Hair follicular keratinocyte (primary cell): ENCODE data around the gene ENGASE. TPM values are rescaled to one million over a fixed set of nuclear protein-coding genes. Genes with fewer than 3 reads are reported as not detected.

Experiments
- total RNA-seq: library from RNA; depleted of rRNA; stranded (reverse); fragments of >200 nt; gene quantifications from 2 replicates; pipeline ENCODE4 v1.2.3, GENCODE V29; 2015

The ENGASE gene, protein sequence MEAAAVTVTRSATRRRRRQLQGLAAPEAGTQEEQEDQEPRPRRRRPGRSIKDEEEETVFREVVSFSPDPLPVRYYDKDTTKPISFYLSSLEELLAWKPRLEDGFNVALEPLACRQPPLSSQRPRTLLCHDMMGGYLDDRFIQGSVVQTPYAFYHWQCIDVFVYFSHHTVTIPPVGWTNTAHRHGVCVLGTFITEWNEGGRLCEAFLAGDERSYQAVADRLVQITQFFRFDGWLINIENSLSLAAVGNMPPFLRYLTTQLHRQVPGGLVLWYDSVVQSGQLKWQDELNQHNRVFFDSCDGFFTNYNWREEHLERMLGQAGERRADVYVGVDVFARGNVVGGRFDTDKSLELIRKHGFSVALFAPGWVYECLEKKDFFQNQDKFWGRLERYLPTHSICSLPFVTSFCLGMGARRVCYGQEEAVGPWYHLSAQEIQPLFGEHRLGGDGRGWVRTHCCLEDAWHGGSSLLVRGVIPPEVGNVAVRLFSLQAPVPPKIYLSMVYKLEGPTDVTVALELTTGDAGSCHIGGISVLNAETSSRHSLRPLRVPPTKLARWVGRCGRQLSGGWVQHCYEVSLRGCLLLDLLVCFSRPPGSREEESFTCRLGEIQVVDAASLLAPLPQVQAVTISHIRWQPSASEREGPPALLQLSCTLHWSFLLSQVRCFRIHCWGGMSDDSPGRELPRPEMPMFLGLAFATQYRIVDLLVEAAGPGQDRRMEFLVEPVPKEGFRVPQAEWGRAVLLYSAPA
- 4.6 and 10.7 TPM in 2 replicates for total RNA-seq

DNA sequence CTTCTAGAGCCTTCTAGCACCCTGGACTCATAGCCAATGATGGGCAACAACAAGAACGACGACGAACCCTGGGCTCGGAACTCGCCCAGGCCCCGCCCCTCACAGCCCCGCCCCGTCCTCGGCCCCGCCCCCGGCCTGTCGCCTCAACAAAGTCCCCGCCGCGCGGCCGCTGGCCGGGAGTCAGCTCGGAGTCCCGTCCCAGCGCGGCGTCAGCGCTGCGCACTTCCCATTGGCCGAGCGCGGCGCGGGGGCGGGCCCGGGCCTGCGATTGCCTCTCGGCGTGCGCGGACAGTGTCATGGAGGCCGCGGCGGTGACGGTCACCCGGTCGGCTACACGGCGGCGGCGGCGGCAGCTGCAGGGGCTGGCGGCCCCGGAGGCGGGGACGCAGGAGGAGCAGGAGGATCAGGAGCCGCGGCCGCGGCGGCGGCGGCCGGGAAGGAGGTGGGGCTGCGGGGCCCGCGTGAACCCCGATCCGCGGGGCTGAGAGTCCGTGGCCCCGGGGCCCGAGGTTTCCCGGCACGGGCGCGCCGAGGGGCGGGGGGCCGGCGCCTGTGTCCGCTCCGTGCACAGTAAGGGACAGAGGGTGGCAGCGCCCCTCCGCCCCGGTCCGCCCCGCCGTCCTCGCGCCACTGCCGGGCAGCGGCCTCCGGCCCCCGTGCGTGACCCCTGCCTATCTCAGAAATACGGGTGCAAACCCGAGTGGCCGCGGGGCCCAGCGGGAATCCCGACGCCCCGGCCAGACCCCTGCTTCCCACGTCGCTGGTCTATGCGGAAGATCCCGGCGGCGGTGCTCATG, at the start of gene ENGASE:
Gene ENGASE (plus strand): TSS at position 176 of the 797 bp plus-strand sequence. CDS start 121 bp downstream, at position 297.

Other genes with a start within 250 kb of the ENGASE start
- 13.0 and 14.3 TPM in 2 replicates for gene USP36, start 234.0 kb upstream of the ENGASE start, total RNA-seq
- gene CEP295NL, start 171.6 kb upstream of the ENGASE start, total RNA-seq = not detected in 2 replicates
- 0.47 and 3.3 TPM in 2 replicates for gene TIMP2, start 149.4 kb upstream of the ENGASE start, total RNA-seq
- 85.3 and 122 TPM in 2 replicates for gene LGALS3BP, start 94.9 kb upstream of the ENGASE start, total RNA-seq
- gene CANT1, start 65.1 kb upstream of the ENGASE start, total RNA-seq = 55.4 and 66.1 TPM in 2 replicates
- 38.3 and 73.3 TPM in 2 replicates for gene C1QTNF1, start 50.7 kb upstream of the ENGASE start, total RNA-seq